Measurements from ENCODE around the gene ARFIP1.

- TF ChIP-seq ZNF274 (IDR thresholded peaks at IDR 0.05; ENCODE audit: low read depth, low read length) (no peak), YY1 (IDR thresholded peaks at IDR 0.05; ENCODE audit: insufficient read depth, insufficient read length) (no peak), SUZ12 (IDR thresholded peaks at IDR 0.05; ENCODE audit: extremely low read depth, insufficient read depth, insufficient read length) (no peak)
Measured at GRCh38 chr4:152935143-152935542, 155.4 kb downstream of the ARFIP1 start.
